MCF 10A (cell line): Measurements from ENCODE around the gene APBA3. TPM values are rescaled to one million over a fixed set of nuclear protein-coding genes. Genes with fewer than 3 reads are reported as not detected.

Source experiments
- BruUV-seq: library from RNA; stranded (reverse); fragments of 400-500 nt; replicated peaks from 2 replicates; lab custom pipeline; 2021; lab: Mats Ljungman, UMichigan
- CTCF ChIA-PET: fragments of 300-600 bp; sonication (Branson Sonifier 250); formaldehyde crosslinking; extraction: SDS; loops from one replicate; lab custom pipeline; 2021; ENCODE audit warnings: antibody characterized with exemption, inconsistent platforms; lab: Yijun Ruan, JAX
- POLR2A ChIA-PET: fragments of 300-600, 350-650 bp; sonication (Branson Sonifier 250); formaldehyde crosslinking; extraction: SDS; loops from one replicate; lab custom pipeline; 2020; ENCODE audit warnings: antibody characterized with exemption, inconsistent platforms; lab: Yijun Ruan, JAX
- DNase-seq: peaks from one replicate; pipeline ENCODE4 v3.0.0-alpha.2; 2018; ENCODE audit not compliant: unreplicated experiment
- H3K27ac Mint-ChIP-seq: one replicate; pipeline ENCODE4 v1.8.0; 2022; ENCODE audit warnings: mild to moderate bottlenecking, low read depth, mixed read lengths; ENCODE audit not compliant: unreplicated experiment
- H3K27me3 Mint-ChIP-seq: one replicate; pipeline ENCODE4 v1.8.0; 2022; ENCODE audit warnings: mixed read lengths; ENCODE audit not compliant: insufficient read depth, unreplicated experiment
- H3K36me3 Mint-ChIP-seq: one replicate; pipeline ENCODE4 v1.8.0; 2022; ENCODE audit warnings: mild to moderate bottlenecking, moderate library complexity, mixed read lengths; ENCODE audit not compliant: insufficient read depth, unreplicated experiment
- H3K4me1 Mint-ChIP-seq: one replicate; pipeline ENCODE4 v1.8.0; 2022; ENCODE audit warnings: mixed read lengths; ENCODE audit not compliant: insufficient read depth, unreplicated experiment
- H3K4me3 Mint-ChIP-seq: one replicate; pipeline ENCODE4 v1.8.0; 2022; ENCODE audit warnings: mild to moderate bottlenecking, moderate library complexity, mixed read lengths; ENCODE audit not compliant: unreplicated experiment
- H3K9me3 Mint-ChIP-seq: one replicate; pipeline ENCODE4 v1.8.0; 2022; ENCODE audit warnings: mixed read lengths; ENCODE audit not compliant: unreplicated experiment
- intact Hi-C: fragments of 100-400 bp; cut with micrococcal nuclease; formaldehyde crosslinking; loops from 2 replicates; pipeline ENCODE4 v1.14.1; 2022
- total RNA-seq: library from RNA; stranded (reverse); gene quantifications from 2 replicates; pipeline ENCODE4 v1.2.3, GENCODE V29; 2022
- TF ChIP-seq, protein P1 (sequence below): fragments of 200-600 bp; IDR thresholded peaks from one replicate; pipeline ENCODE4 v1.8.0; 2022; ENCODE audit warnings: antibody characterized with exemption, mild to moderate bottlenecking; ENCODE audit not compliant: unreplicated experiment

Gene APBA3
- total RNA-seq, 1 experiment from 2014 or later, result 22.9 TPM

DNA sequence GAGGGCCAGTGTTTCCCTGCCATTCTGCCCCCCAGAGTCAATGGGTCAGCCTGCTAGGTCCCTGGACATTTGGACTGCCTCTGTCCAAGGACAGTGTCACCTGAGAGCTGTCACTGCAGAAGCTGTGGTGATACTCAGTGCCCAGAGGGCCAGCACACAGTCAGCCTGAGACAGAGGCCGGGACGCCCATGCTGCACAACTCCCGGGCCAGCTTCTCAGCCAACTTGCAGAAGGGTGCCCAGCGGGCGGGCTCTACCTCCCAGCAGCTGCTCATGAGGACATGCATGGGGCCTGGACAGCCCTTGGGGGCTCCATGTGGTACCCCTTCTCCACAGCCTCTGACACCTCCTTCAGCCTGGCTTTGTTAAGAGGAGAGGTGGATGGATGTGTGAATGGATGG is 14.3 kb upstream of the APBA3 start:
- DNase-seq, result no peak
- no TSS peak for BruUV-seq
- Mint-ChIP-seq H3K4me3 (no peak overlapping the region), H3K36me3 (no peaks in the 10 kb centered on the region), H3K27ac (no peak overlapping the region), H3K4me1 (no peaks in the 10 kb centered on the region), H3K27me3 (no peaks in the 10 kb centered on the region), H3K9me3 (peaks cover 8% of the 10 kb centered on the region)
- CTCF ChIA-PET, result interaction anchor here (0.5 to 0.7 kb wide), 2 partner anchors 76 to 1038 kb away, joined by 3 to 4 read pairs; no protein-coding TSS in a partner anchor
- TF ChIP-seq, protein P1, sequence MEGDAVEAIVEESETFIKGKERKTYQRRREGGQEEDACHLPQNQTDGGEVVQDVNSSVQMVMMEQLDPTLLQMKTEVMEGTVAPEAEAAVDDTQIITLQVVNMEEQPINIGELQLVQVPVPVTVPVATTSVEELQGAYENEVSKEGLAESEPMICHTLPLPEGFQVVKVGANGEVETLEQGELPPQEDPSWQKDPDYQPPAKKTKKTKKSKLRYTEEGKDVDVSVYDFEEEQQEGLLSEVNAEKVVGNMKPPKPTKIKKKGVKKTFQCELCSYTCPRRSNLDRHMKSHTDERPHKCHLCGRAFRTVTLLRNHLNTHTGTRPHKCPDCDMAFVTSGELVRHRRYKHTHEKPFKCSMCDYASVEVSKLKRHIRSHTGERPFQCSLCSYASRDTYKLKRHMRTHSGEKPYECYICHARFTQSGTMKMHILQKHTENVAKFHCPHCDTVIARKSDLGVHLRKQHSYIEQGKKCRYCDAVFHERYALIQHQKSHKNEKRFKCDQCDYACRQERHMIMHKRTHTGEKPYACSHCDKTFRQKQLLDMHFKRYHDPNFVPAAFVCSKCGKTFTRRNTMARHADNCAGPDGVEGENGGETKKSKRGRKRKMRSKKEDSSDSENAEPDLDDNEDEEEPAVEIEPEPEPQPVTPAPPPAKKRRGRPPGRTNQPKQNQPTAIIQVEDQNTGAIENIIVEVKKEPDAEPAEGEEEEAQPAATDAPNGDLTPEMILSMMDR, result no peak
- POLR2A ChIA-PET, result no interaction called here
- intact Hi-C loops, result no loop called here

DNA sequence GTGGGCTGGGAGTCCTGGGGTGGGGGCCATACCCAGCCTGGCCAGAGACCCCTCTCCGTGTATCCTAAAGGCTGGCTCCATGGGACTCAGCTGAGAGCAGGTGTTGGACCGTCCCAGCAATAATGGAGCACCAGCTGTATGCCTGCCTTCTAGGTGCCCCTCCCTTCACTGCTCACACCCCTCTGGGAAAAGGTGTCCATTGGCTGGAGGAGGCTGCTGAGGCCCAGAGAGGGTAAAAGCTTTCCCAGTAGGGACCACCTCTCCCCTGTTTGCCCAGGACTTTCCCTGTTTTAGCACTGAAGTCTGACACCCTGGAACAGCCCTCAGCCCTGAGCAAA is 13.9 kb upstream of the APBA3 start:
- ChIA-PET POLR2A (no interaction called here), CTCF (interaction anchor here (0.6 to 0.7 kb wide), 2 partner anchors 76 to 1844 kb away, joined by 3 read pairs; no protein-coding TSS in a partner anchor)
- H3K4me3 Mint-ChIP-seq, result no peak overlapping the region
- H3K36me3 Mint-ChIP-seq, result no peaks in the 10 kb centered on the region
- no peak overlapping the region for H3K27ac Mint-ChIP-seq
- intact Hi-C loops, result no loop called here
- no peak for DNase-seq
- TF ChIP-seq, protein P1, result no peak
- peaks cover 8% of the 10 kb centered on the region for H3K9me3 Mint-ChIP-seq
- no peaks in the 10 kb centered on the region for H3K4me1 Mint-ChIP-seq
- H3K27me3 Mint-ChIP-seq, result no peaks in the 10 kb centered on the region
- no TSS peak for BruUV-seq

- Mint-ChIP-seq H3K4me1 (no peaks in the 10 kb centered on the region), H3K27ac (no peak overlapping the region), H3K27me3 (no peaks in the 10 kb centered on the region), H3K9me3 (peaks cover 8% of the 10 kb centered on the region), H3K36me3 (no peaks in the 10 kb centered on the region), H3K4me3 (no peak overlapping the region)
- ChIA-PET CTCF (interaction anchor here (0.6 kb wide), 1 partner anchor 1844 kb away, joined by 3 read pairs; no protein-coding TSS in a partner anchor), POLR2A (no interaction called here)
- TF ChIP-seq, protein P1, result no peak
- no peak for DNase-seq
- no TSS peak for BruUV-seq
- intact Hi-C loops, result no loop called here
These were observed 13.3 kb upstream of the APBA3 start for GRCh38 chr19:3774621-3775373.

GRCh38 chr19:3773814-3774515 is 12.5 kb upstream of the APBA3 start:
- TF ChIP-seq, protein P1, result no peak
- Mint-ChIP-seq H3K9me3 (peaks cover 8% of the 10 kb centered on the region), H3K4me1 (no peaks in the 10 kb centered on the region), H3K36me3 (no peaks in the 10 kb centered on the region), H3K27ac (no peak overlapping the region), H3K4me3 (no peak overlapping the region), H3K27me3 (no peaks in the 10 kb centered on the region)
- CTCF ChIA-PET, result interaction anchor here (0.7 kb wide), 1 partner anchor 13 kb away, joined by 3 read pairs; the partner anchor contains the start of gene APBA3
- intact Hi-C loops, result no loop called here
- DNase-seq, result no peak
- BruUV-seq, result no TSS peak
- POLR2A ChIA-PET, result interaction anchor here (1.6 kb wide), 1 partner anchor 11 kb away, joined by 4 read pairs; the partner anchor contains the start of gene MRPL54
